Activated CD8-positive, alpha-beta T cell treated with anti-CD3 and anti-CD28 coated beads for 36 hours (primary cell): ENCODE data around the gene USP24. TPM values are rescaled to one million over a fixed set of nuclear protein-coding genes. Genes with fewer than 3 reads are reported as not detected.

Experiments used
- ATAC-seq: fragments of 200-7000 bp; cut with Tn5 transposase; one replicate; pipeline ENCODE4 v1.10.0; 2021; ENCODE audit warnings: mild to moderate bottlenecking, moderate library complexity
- CTCF ChIA-PET: fragments of 350-600 bp; sonication (Branson Sonifier 250); formaldehyde crosslinking; loops from one replicate; lab custom pipeline; 2021; ENCODE audit warnings: antibody characterized with exemption; lab: Charles Lee
- POLR2A ChIA-PET: fragments of 350-600 bp; sonication (Branson Sonifier 250); formaldehyde crosslinking; loops from one replicate; lab custom pipeline; 2021; ENCODE audit warnings: antibody characterized with exemption; lab: Charles Lee
- DNase-seq: peaks from one replicate; pipeline ENCODE4 v3.0.0-alpha.2; 2020
- H3K27ac Mint-ChIP-seq: one replicate; pipeline ENCODE4 v1.8.0; 2021; ENCODE audit warnings: mild to moderate bottlenecking, mixed read lengths
- H3K27me3 Mint-ChIP-seq: one replicate; pipeline ENCODE4 v1.8.0; 2021; ENCODE audit warnings: mixed read lengths
- H3K36me3 Mint-ChIP-seq: one replicate; pipeline ENCODE4 v1.8.0; 2021; ENCODE audit warnings: low read depth, mixed read lengths
- H3K4me1 Mint-ChIP-seq: one replicate; pipeline ENCODE4 v1.8.0; 2021; ENCODE audit warnings: low read depth, mixed read lengths
- H3K4me3 Mint-ChIP-seq: one replicate; pipeline ENCODE4 v1.8.0; 2021; ENCODE audit warnings: mild to moderate bottlenecking, moderate library complexity, mixed read lengths
- H3K9me3 Mint-ChIP-seq: one replicate; pipeline ENCODE4 v1.8.0; 2021; ENCODE audit warnings: mixed read lengths
- CTCF ChIP-seq: fragments of 200-600 bp; IDR thresholded peaks from one replicate; pipeline ENCODE4 v1.8.0; 2022; ENCODE audit warnings: antibody characterized with exemption, mild to moderate bottlenecking
- intact Hi-C: fragments of 100-400 bp; cut with micrococcal nuclease; formaldehyde crosslinking; loops from one replicate; pipeline ENCODE4 v1.10.0; 2022
- total RNA-seq, 2 experiments: library from RNA; stranded (reverse); gene quantifications; one replicate each; pipeline ENCODE4 v1.2.3, GENCODE V29; 2021

USP24 gene
- total RNA-seq, 2 experiments from 2014 or later = 39.4 to 47.0 TPM

GRCh38 chr1:55063577-55063942 is 151.6 kb downstream of the USP24 start:
- no peaks in the 10 kb centered on the region for H3K9me3 Mint-ChIP-seq
- TF ChIP-seq CTCF = no peak
- H3K4me3 Mint-ChIP-seq = no peak overlapping the region
- ChIA-PET POLR2A (interaction anchor here (1.5 kb wide), 1 partner anchor 10 kb away, joined by 4 read pairs; no protein-coding TSS in a partner anchor), CTCF (interaction anchor here (1.2 to 1.5 kb wide), 2 partner anchors 42 to 312 kb away, joined by 3 to 4 read pairs; no protein-coding TSS in a partner anchor)
- no peak overlapping the region for H3K27ac Mint-ChIP-seq
- no peaks in the 10 kb centered on the region for H3K27me3 Mint-ChIP-seq
- peaks cover 16% of the 10 kb centered on the region for H3K36me3 Mint-ChIP-seq
- DNase-seq (no peak), ATAC-seq (no peak)
- intact Hi-C loops = no loop called here
- peaks cover 5% of the 10 kb centered on the region for H3K4me1 Mint-ChIP-seq

GRCh38 chr1:55062801-55063576 is 152.2 kb downstream of the USP24 start:
- TF ChIP-seq CTCF = no peak
- DNase-seq (no peak), ATAC-seq (no peak)
- Mint-ChIP-seq H3K27ac (no peak overlapping the region), H3K9me3 (no peaks in the 10 kb centered on the region), H3K4me3 (no peak overlapping the region), H3K27me3 (no peaks in the 10 kb centered on the region), H3K36me3 (peaks cover 14% of the 10 kb centered on the region), H3K4me1 (peaks cover 5% of the 10 kb centered on the region)
- POLR2A ChIA-PET = no interaction called here
- intact Hi-C loops = no loop called here
- CTCF ChIA-PET = interaction anchor here (1.2 to 1.5 kb wide), 2 partner anchors 41 to 313 kb away, joined by 3 to 4 read pairs; no protein-coding TSS in a partner anchor

- H3K27ac Mint-ChIP-seq = no peak overlapping the region
- H3K4me3 Mint-ChIP-seq = no peak overlapping the region
- H3K9me3 Mint-ChIP-seq = no peaks in the 10 kb centered on the region
- intact Hi-C loops = no loop called here
- CTCF ChIA-PET = interaction anchor here (2.1 kb wide), 1 partner anchor 112 kb away, joined by 6 read pairs; no protein-coding TSS in a partner anchor
- DNase-seq = no peak
- H3K27me3 Mint-ChIP-seq = no peaks in the 10 kb centered on the region
- peaks cover 5% of the 10 kb centered on the region for H3K4me1 Mint-ChIP-seq
- no peak for TF ChIP-seq CTCF
- POLR2A ChIA-PET = no interaction called here
- no peak for ATAC-seq
- peaks cover 6% of the 10 kb centered on the region for H3K36me3 Mint-ChIP-seq
These were observed 153.3 kb downstream of the USP24 start for GRCh38 chr1:55061706-55062321.

GRCh38 chr1:55061000-55061705 is 154.0 kb downstream of the USP24 start:
- Mint-ChIP-seq H3K9me3 (no peaks in the 10 kb centered on the region), H3K4me1 (peaks cover 5% of the 10 kb centered on the region), H3K27ac (no peak overlapping the region), H3K36me3 (no peaks in the 10 kb centered on the region), H3K4me3 (no peak overlapping the region), H3K27me3 (no peaks in the 10 kb centered on the region)
- intact Hi-C loops = no loop called here
- ChIA-PET POLR2A (no interaction called here), CTCF (interaction anchor here (2.0 to 2.1 kb wide), 2 partner anchors 39 to 111 kb away, joined by 6 to 7 read pairs; no protein-coding TSS in a partner anchor)
- TF ChIP-seq CTCF = no peak
- ATAC-seq (no peak), DNase-seq (no peak)
